SK-N-SH (cell line): Measurements from ENCODE around the gene FGF18. TPM values are rescaled to one million over a fixed set of nuclear protein-coding genes. Genes with fewer than 3 reads are reported as not detected.

ENCODE experiments used
- CTCF ChIA-PET: fragments of 300-600, 350-600 bp; formaldehyde crosslinking; extraction: SDS; loops from one replicate; lab custom pipeline; 2021; lab: Yijun Ruan, JAX
- POLR2A ChIA-PET: fragments of 350-600 bp; sonication (Branson Sonifier 250); formaldehyde crosslinking; extraction: SDS; loops from one replicate; lab custom pipeline; 2020; ENCODE audit warnings: antibody characterized with exemption, inconsistent platforms; lab: Yijun Ruan, JAX
- DNase-seq: peaks from one replicate; pipeline ENCODE4 v3.0.0; 2012
- H2AFZ ChIP-seq: fragments of 200-600 bp; sonication (generic); 2 replicates; pipeline ENCODE4 v1.8.1; 2016; ENCODE audit warnings: antibody characterized with exemption, mild to moderate bottlenecking, low read depth
- H3F3A ChIP-seq: fragments of 200-600 bp; sonication (generic); replicated peaks from 2 replicates; pipeline ENCODE3; 2016; ENCODE audit warnings: antibody characterized with exemption, mild to moderate bottlenecking; ENCODE audit not compliant: insufficient read depth
- H3K27ac ChIP-seq, 2 experiments: fragments of 200-500 bp in 1 of 2; fragments of 200-600 bp in 1 of 2; sonication (Bioruptor generic) in 1 of 2; sonication (generic), shearing (Covaris generic) in 1 of 2; 2 replicates each; pipeline versions ENCODE4 v1.5.1 to v1.6.1; 2014 to 2016; ENCODE audit warnings: low read depth in 2 of 2, inconsistent platforms in 1 of 2, low read length in 1 of 2, mild to moderate bottlenecking in 1 of 2, mixed read lengths in 1 of 2
- H3K27me3 ChIP-seq: fragments of 200-600 bp; sonication (generic), shearing (Covaris generic); 2 replicates; pipeline ENCODE4 v1.6.1; 2016; ENCODE audit warnings: mixed run types; ENCODE audit not compliant: insufficient read depth
- H3K36me3 ChIP-seq, 2 experiments: fragments of 200-500 bp in 1 of 2; fragments of 200-600 bp in 1 of 2; sonication (Bioruptor generic) in 1 of 2; sonication (generic) in 1 of 2; replicated peaks in 1 of 2; 2 replicates each; pipeline versions ENCODE3 to v1.5.1; 2014 to 2016; ENCODE audit warnings: low read length in 1 of 2, mild to moderate bottlenecking in 1 of 2; ENCODE audit not compliant: insufficient read depth in 2 of 2, control insufficient read depth in 1 of 2
- H3K4me1 ChIP-seq, 2 experiments: fragments of 200-500 bp in 1 of 2; fragments of 200-600 bp in 1 of 2; sonication (Bioruptor generic) in 1 of 2; sonication (generic), shearing (Covaris generic) in 1 of 2; 2 replicates each; pipeline versions ENCODE4 v1.5.1 to v1.6.1; 2014 to 2016; ENCODE audit warnings: low read depth in 1 of 2, low read length in 1 of 2, mixed run types in 1 of 2; ENCODE audit not compliant: insufficient read depth in 2 of 2, control insufficient read depth in 1 of 2
- H3K4me2 ChIP-seq: fragments of 200-600 bp; sonication (generic), shearing (Covaris generic); 2 replicates; pipeline ENCODE4 v1.6.1; 2017; ENCODE audit warnings: mixed run types
- H3K4me3 ChIP-seq, 2 experiments: fragments of 200-500 bp in 1 of 2; fragments of 200-600 bp in 1 of 2; sonication (Bioruptor generic) in 1 of 2; sonication (generic), shearing (Covaris generic) in 1 of 2; 2 replicates each; pipeline versions ENCODE4 v1.5.1 to v1.8.1; 2014 to 2016; ENCODE audit warnings: low read depth in 2 of 2, inconsistent platforms in 1 of 2, low read length in 1 of 2, mild to moderate bottlenecking in 1 of 2, mixed read lengths in 1 of 2, moderate library complexity in 1 of 2
- H3K79me2 ChIP-seq: fragments of 200-600 bp; sonication (generic); 2 replicates; pipeline ENCODE4 v1.8.1; 2017; ENCODE audit warnings: mild to moderate bottlenecking; ENCODE audit not compliant: insufficient read depth
- H3K9ac ChIP-seq: fragments of 200-600 bp; sonication (generic); 2 replicates; pipeline ENCODE4 v1.6.1; 2017; ENCODE audit warnings: mixed run types
- H3K9me2 ChIP-seq: fragments of 200-600 bp; sonication (generic); 2 replicates; pipeline ENCODE4 v1.6.1; 2017; ENCODE audit warnings: mixed run types
- H3K9me3 ChIP-seq: fragments of 200-600 bp; sonication (generic); 2 replicates; pipeline ENCODE4 v1.6.1; 2017; ENCODE audit warnings: mixed run types, mild to moderate bottlenecking, moderate library complexity
- H4K20me1 ChIP-seq: fragments of 200-600 bp; sonication (generic); 2 replicates; pipeline ENCODE4 v1.6.1; 2017; ENCODE audit warnings: mild to moderate bottlenecking, mixed run types; ENCODE audit not compliant: insufficient read depth
- CHD2 ChIP-seq: fragments of 150-350 bp; IDR thresholded peaks from 2 replicates; pipeline ENCODE4 v1.6.1; 2018; ENCODE audit warnings: low read length; ENCODE audit not compliant: partially characterized antibody
- EZH2phosphoT487 ChIP-seq: fragments of 200-600 bp; sonication (generic); IDR thresholded peaks from 2 replicates; pipeline ENCODE4 v1.6.1; 2017; ENCODE audit warnings: low read depth, mixed run types, mild to moderate bottlenecking, antibody characterized with exemption, moderate library complexity, borderline replicate concordance
- FOSL2 ChIP-seq: IDR thresholded peaks from 2 replicates; pipeline ENCODE4 v1.4.0; 2012; ENCODE audit warnings: low read depth, mild to moderate bottlenecking, moderate library complexity, borderline replicate concordance
- IRF3 ChIP-seq: fragments of 150-350 bp; IDR thresholded peaks from 2 replicates; pipeline ENCODE4 v1.6.1; 2016; ENCODE audit warnings: mild to moderate bottlenecking, low read depth, low read length
- MAX ChIP-seq: IDR thresholded peaks from 2 replicates; pipeline ENCODE4 v1.4.0; 2012; ENCODE audit warnings: low read depth
- MEF2A ChIP-seq: IDR thresholded peaks from 2 replicates; pipeline ENCODE4 v1.4.0; 2012; ENCODE audit warnings: low read depth, borderline replicate concordance
- MXI1 ChIP-seq: IDR thresholded peaks from 2 replicates; pipeline ENCODE4 v1.6.1; 2012; ENCODE audit warnings: mild to moderate bottlenecking, low read depth, low read length, improper control_type of control experiment
- NFIC ChIP-seq: IDR thresholded peaks from 2 replicates; pipeline ENCODE4 v1.4.0; 2012; ENCODE audit warnings: borderline replicate concordance
- POLR2AphosphoS5 ChIP-seq: IDR thresholded peaks from 2 replicates; pipeline ENCODE4 v1.6.1; 2012; ENCODE audit warnings: low read depth, low read length
- RAD21 ChIP-seq: IDR thresholded peaks from 2 replicates; pipeline ENCODE4 v1.6.1; 2012; ENCODE audit warnings: mild to moderate bottlenecking, low read length
- RXRA ChIP-seq: IDR thresholded peaks from 2 replicates; pipeline ENCODE4 v1.4.0; 2012; ENCODE audit warnings: low read depth, mild to moderate bottlenecking, borderline replicate concordance
- SIN3A ChIP-seq: IDR thresholded peaks from 2 replicates; pipeline ENCODE4 v1.6.1; 2012; ENCODE audit warnings: low read depth, mild to moderate bottlenecking, low read length, moderate library complexity, borderline replicate concordance
- TAF1 ChIP-seq: IDR thresholded peaks from 2 replicates; pipeline ENCODE4 v1.6.1; 2012; ENCODE audit warnings: low read depth, mild to moderate bottlenecking, low read length, moderate library complexity, borderline replicate concordance
- ZBTB33 ChIP-seq: IDR thresholded peaks from 2 replicates; pipeline ENCODE4 v1.4.0; 2012; ENCODE audit warnings: low read depth, borderline replicate concordance
- polyA plus RNA-seq, 3 experiments: library from polyadenylated mRNA; depleted of rRNA; stranded (reverse); fragments of >200 nt; gene quantifications; 2 replicates each; pipeline ENCODE4 v1.2.3, GENCODE V29; 2012
- TF ChIP-seq, protein P1 (sequence below): IDR thresholded peaks from 2 replicates; pipeline ENCODE4 v1.6.1; 2012; ENCODE audit warnings: mild to moderate bottlenecking, low read depth, low read length, moderate library complexity

FGF18 gene
- polyA plus RNA-seq, 1 of the 3 experiments (the other 2 are of a cell fraction), result 0.89 TPM

DNA sequence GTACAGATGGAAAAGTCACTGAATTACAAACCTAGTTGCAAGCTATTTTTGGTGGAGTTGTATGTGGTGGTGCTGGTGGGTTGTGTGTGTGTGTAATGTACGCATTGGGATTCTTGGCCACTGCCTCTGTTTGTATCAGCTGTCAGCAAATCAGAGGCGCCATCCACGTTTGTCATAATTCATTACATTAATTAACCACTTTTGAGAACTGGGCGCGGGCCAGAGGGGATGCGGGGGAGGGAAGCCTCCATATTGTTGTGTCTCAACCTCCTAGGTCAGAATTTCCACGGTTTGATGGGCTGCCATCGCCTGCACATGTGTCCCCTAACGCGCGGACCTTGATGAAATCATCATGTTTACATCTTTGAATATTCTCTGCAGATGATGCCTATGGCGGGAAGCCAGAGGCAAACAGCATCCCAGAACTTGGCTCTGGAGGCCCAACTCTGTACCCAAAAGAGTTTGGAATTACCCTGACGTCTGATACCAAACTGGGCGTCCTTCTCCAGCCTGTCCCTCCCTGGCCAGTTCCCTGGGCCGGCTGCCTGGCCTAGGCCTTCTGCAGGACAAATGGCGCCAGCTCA, 54.9 kb downstream of the FGF18 start (continued):
- no peak for TF ChIP-seq IRF3
- no peak for TF ChIP-seq NFIC
- no peak for TF ChIP-seq SIN3A
- no peak for TF ChIP-seq TAF1
- no peak for TF ChIP-seq RXRA
- no peak for TF ChIP-seq RAD21
- no peak for TF ChIP-seq MXI1
- no peak for TF ChIP-seq EZH2phosphoT487
- TF ChIP-seq, protein P1, sequence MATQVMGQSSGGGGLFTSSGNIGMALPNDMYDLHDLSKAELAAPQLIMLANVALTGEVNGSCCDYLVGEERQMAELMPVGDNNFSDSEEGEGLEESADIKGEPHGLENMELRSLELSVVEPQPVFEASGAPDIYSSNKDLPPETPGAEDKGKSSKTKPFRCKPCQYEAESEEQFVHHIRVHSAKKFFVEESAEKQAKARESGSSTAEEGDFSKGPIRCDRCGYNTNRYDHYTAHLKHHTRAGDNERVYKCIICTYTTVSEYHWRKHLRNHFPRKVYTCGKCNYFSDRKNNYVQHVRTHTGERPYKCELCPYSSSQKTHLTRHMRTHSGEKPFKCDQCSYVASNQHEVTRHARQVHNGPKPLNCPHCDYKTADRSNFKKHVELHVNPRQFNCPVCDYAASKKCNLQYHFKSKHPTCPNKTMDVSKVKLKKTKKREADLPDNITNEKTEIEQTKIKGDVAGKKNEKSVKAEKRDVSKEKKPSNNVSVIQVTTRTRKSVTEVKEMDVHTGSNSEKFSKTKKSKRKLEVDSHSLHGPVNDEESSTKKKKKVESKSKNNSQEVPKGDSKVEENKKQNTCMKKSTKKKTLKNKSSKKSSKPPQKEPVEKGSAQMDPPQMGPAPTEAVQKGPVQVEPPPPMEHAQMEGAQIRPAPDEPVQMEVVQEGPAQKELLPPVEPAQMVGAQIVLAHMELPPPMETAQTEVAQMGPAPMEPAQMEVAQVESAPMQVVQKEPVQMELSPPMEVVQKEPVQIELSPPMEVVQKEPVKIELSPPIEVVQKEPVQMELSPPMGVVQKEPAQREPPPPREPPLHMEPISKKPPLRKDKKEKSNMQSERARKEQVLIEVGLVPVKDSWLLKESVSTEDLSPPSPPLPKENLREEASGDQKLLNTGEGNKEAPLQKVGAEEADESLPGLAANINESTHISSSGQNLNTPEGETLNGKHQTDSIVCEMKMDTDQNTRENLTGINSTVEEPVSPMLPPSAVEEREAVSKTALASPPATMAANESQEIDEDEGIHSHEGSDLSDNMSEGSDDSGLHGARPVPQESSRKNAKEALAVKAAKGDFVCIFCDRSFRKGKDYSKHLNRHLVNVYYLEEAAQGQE, result no peak

- Histone ChIP-seq H3K4me3 (no peak overlapping the region), H3K27me3 (no peaks in the 10 kb centered on the region), H4K20me1 (no peaks in the 10 kb centered on the region), H3K9me3 (no peaks in the 10 kb centered on the region), H3K27ac (no peak overlapping the region), H3F3A (no peaks in the 10 kb centered on the region), H3K9me2 (no peaks in the 10 kb centered on the region), H3K36me3 (no peaks in the 10 kb centered on the region), H2AFZ (no peak overlapping the region), H3K79me2 (no peaks in the 10 kb centered on the region), H3K4me2 (no peak overlapping the region), H3K9ac (no peak overlapping the region), H3K4me1 (peaks cover 0 to 4% of the 10 kb centered on the region in 2 experiments; a peak in 1 of 4 replicates)
- DNase-seq, result no peak
- TF ChIP-seq MAX, result no peak
- no peak for TF ChIP-seq SIN3A
- no peak for TF ChIP-seq CHD2
- TF ChIP-seq, protein P1, result no peak
- TF ChIP-seq FOSL2, result no peak
- no peak for TF ChIP-seq ZBTB33
- TF ChIP-seq RAD21, result no peak
- no peak for TF ChIP-seq MXI1
- no peak for TF ChIP-seq MEF2A
- TF ChIP-seq POLR2AphosphoS5, result no peak
- TF ChIP-seq NFIC, result no peak
- POLR2A ChIA-PET, result no interaction called here
- CTCF ChIA-PET, result interaction anchor here (2.9 kb wide), 1 partner anchor 8 kb away, joined by 8 read pairs; no protein-coding TSS in a partner anchor
Observed at GRCh38 chr5:171475596-171475995, 56.1 kb downstream of the FGF18 start.
